Gastrocnemius medialis (tissue), 4 donors: ENCODE measurements around the gene SLC24A4.

Experiments used
- CTCF ChIP-seq, 5 experiments: fragments of 450-650 bp in 3 of 5; fragments of 200-600 bp in 2 of 5; sonication (generic) in 2 of 5; IDR thresholded peaks in 4 of 5; conservative IDR thresholded peaks in 1 of 5; 1 replicate in 4 of 5; 2 replicates in 1 of 5; pipeline ENCODE4 v1.5.1; 2016 to 2019; ENCODE audit warnings: antibody characterized with exemption in 5 of 5, mild to moderate bottlenecking in 3 of 5, moderate library complexity in 3 of 5
- POLR2A ChIP-seq, 2 donors: fragments of 450-650 bp; IDR thresholded peaks; one replicate each; pipeline ENCODE4 v1.6.1; 2017; ENCODE audit warnings: antibody characterized with exemption in 2 of 2, mild to moderate bottlenecking in 2 of 2, moderate library complexity in 2 of 2

GRCh38 chr14:92531106-92531873 lies 208.3 kb downstream of the SLC24A4 start:
- TF ChIP-seq CTCF (IDR thresholded peaks at IDR 0.05 in 4 of 5, conservative IDR thresholded peaks at IDR 0.05 in 1 of 5) (no peak), POLR2A (IDR thresholded peaks at IDR 0.05) (peak in 1 of 2 donors; percentile 21)
